DMS53 (cell line): Measurements from ENCODE around the gene KDM8.

Source experiments
- DNase-seq: peaks from one replicate; lab custom pipeline; 2025; lab: John Stamatoyannopoulos, UW

The KDM8 gene

DNA sequence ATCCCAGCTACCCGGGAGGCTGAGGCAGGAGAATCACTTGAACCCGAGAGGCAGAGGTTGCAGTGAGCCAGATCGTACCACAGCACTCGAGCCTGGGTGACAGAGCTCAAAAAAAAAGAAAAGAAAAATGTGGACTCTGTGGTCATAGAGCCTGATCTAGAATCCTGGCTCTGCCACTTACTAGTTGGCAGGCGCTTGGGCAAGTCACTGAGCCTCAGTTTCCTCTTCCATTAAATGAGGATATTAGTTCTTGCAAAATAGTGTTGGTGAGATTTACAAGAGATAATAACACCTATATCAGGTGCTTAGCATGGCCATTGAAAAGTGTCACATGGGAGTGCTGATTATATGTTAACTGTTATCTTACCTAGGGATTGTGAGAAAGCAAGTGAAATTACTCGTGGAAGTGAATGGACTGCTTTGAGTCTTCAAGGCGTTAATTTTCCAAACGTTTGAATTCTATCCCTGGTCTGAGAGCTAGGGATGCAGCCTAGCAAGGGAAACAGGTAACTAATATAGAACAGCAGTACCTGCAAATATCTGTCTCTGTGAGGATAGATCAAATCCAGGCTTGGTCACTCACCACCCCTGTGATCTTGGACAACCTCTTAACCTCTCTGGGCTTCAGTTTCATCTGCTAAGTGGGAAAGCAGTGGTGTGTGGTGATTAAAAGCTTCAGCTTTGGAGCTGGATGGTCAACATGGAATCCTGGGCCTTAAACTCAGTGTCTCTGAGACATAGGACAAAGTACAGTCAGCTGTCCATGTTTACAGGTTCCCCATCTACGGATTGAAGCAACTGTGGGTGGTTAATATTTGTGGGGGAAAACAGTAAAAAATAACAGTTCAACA is 66.2 kb downstream of the KDM8 start:
- no peak for DNase-seq

GRCh38 chr16:27270349-27270748 is 67.0 kb downstream of the KDM8 start:
- no peak for DNase-seq
